Subcutaneous abdominal adipose tissue (tissue), 5 donors: ENCODE measurements around the gene LTF.

ENCODE experiments used
- H3K27ac ChIP-seq: one replicate; pipeline ENCODE4 v1.7.0; 2013; ENCODE audit warnings: low read depth, mild to moderate bottlenecking, inconsistent platforms, low read length, moderate library complexity
- H3K27me3 ChIP-seq, 5 donors: one replicate each; pipeline ENCODE4 v1.7.0; 2013; ENCODE audit warnings: low read length in 5 of 5, inconsistent platforms in 1 of 5; ENCODE audit not compliant: control insufficient read depth in 5 of 5, insufficient read depth in 4 of 5
- H3K36me3 ChIP-seq, 5 donors: one replicate each; pipeline ENCODE4 v1.7.0; 2013; ENCODE audit warnings: low read length in 5 of 5; ENCODE audit not compliant: control insufficient read depth in 5 of 5, insufficient read depth in 5 of 5
- H3K4me1 ChIP-seq, 5 donors: one replicate each; pipeline ENCODE4 v1.7.0; 2013; ENCODE audit warnings: low read length in 5 of 5, mild to moderate bottlenecking in 3 of 5, moderate library complexity in 1 of 5; ENCODE audit not compliant: control insufficient read depth in 5 of 5, insufficient read depth in 5 of 5
- H3K4me3 ChIP-seq, 5 donors: one replicate each; pipeline ENCODE4 v1.7.0; 2013; ENCODE audit warnings: low read length in 5 of 5, low read depth in 1 of 5
- H3K9ac ChIP-seq, 5 donors: one replicate each; pipeline ENCODE4 v1.7.0; 2013; ENCODE audit warnings: low read length in 5 of 5, mild to moderate bottlenecking in 4 of 5, moderate library complexity in 3 of 5
- H3K9me3 ChIP-seq, 5 donors: one replicate each; pipeline ENCODE4 v1.7.0; 2013; ENCODE audit warnings: low read length in 5 of 5; ENCODE audit not compliant: control insufficient read depth in 5 of 5
- donor health status: healthy.
- donor health status: healthy.
- donor health status: healthy.
- donor health status: healthy.
- donor health status: healthy.

Gene LTF

GRCh38 chr3:46464326-46465195, at the start of gene LTF:
LTF (minus strand) TSS chr3:46464905; CDS start chr3:46464867, 38 bp downstream.
- Histone ChIP-seq H3K27ac (no peak within 1 kb of the TSS), H3K9me3 (peaks cover 0 to 6% (median 0%) of the 10 kb centered on the region in 5 donors), H3K4me3 (peak within 1 kb of the TSS in 4 of 5 donors; percentile 42 to 63 (median 50)), H3K36me3 (no peaks in the 10 kb centered on the region), H3K9ac (no peak within 1 kb of the TSS), H3K4me1 (peaks cover 3 to 55% (median 46%) of the 10 kb centered on the region in 5 donors), H3K27me3 (peaks cover 14 to 30% (median 26%) of the 10 kb centered on the region in 5 donors)

- H3K9me3 ChIP-seq: no peaks in the 10 kb centered on the region
Observed at GRCh38 chr3:46512191-46512749, 47.6 kb upstream of the LTF start.

GRCh38 chr3:46509661-46510187, 45.0 kb upstream of the LTF start:
- no peaks in the 10 kb centered on the region for H3K4me1 ChIP-seq
- no peak overlapping the region for H3K9ac ChIP-seq
- no peak overlapping the region for H3K27ac ChIP-seq
- H3K36me3 ChIP-seq: no peaks in the 10 kb centered on the region
- H3K27me3 ChIP-seq: peaks cover 0 to 2% (median 0%) of the 10 kb centered on the region in 5 donors
- H3K9me3 ChIP-seq: no peaks in the 10 kb centered on the region
- no peak overlapping the region for H3K4me3 ChIP-seq

More at GRCh38 chr3:46512191-46512749, 47.6 kb upstream of the LTF start:
- Histone ChIP-seq H3K36me3 (no peaks in the 10 kb centered on the region), H3K4me1 (no peaks in the 10 kb centered on the region), H3K27ac (no peak overlapping the region), H3K4me3 (no peak overlapping the region), H3K27me3 (peaks cover 0 to 2% (median 0%) of the 10 kb centered on the region in 5 donors), H3K9ac (no peak overlapping the region)

GRCh38 chr3:46508850-46509591, 44.3 kb upstream of the LTF start:
- Histone ChIP-seq H3K9ac (no peak overlapping the region), H3K4me3 (no peak overlapping the region)

GRCh38 chr3:46506526-46506925, 41.8 kb upstream of the LTF start:
- Histone ChIP-seq H3K4me3 (no peak overlapping the region), H3K27ac (no peak overlapping the region), H3K4me1 (peaks cover 0 to 2% (median 0%) of the 10 kb centered on the region in 5 donors), H3K27me3 (peaks cover 0 to 2% (median 0%) of the 10 kb centered on the region in 5 donors), H3K9ac (no peak overlapping the region), H3K9me3 (no peaks in the 10 kb centered on the region), H3K36me3 (no peaks in the 10 kb centered on the region)

More at GRCh38 chr3:46508850-46509591, 44.3 kb upstream of the LTF start:
- H3K9me3 ChIP-seq: no peaks in the 10 kb centered on the region
- H3K27ac ChIP-seq: no peak overlapping the region
- no peaks in the 10 kb centered on the region for H3K4me1 ChIP-seq
- no peaks in the 10 kb centered on the region for H3K36me3 ChIP-seq
- H3K27me3 ChIP-seq: peaks cover 0 to 2% (median 0%) of the 10 kb centered on the region in 5 donors

GRCh38 chr3:46505953-46506352, 41.2 kb upstream of the LTF start:
- no peak overlapping the region for H3K9ac ChIP-seq
- H3K4me3 ChIP-seq: no peak overlapping the region
- H3K36me3 ChIP-seq: no peaks in the 10 kb centered on the region
- peaks cover 0 to 6% (median 0%) of the 10 kb centered on the region in 5 donors for H3K4me1 ChIP-seq
- no peaks in the 10 kb centered on the region for H3K9me3 ChIP-seq
- H3K27ac ChIP-seq: no peak overlapping the region
- H3K27me3 ChIP-seq: peaks cover 0 to 2% (median 0%) of the 10 kb centered on the region in 5 donors

GRCh38 chr3:46504789-46505188, 40.1 kb upstream of the LTF start:
- H3K4me1 ChIP-seq: peaks cover 0 to 6% (median 0%) of the 10 kb centered on the region in 5 donors
- H3K4me3 ChIP-seq: no peak overlapping the region
- no peak overlapping the region for H3K9ac ChIP-seq
- no peaks in the 10 kb centered on the region for H3K36me3 ChIP-seq
- H3K27me3 ChIP-seq: peaks cover 0 to 2% (median 0%) of the 10 kb centered on the region in 5 donors
- no peaks in the 10 kb centered on the region for H3K9me3 ChIP-seq
- no peak overlapping the region for H3K27ac ChIP-seq

- H3K4me3 ChIP-seq: no peak overlapping the region
- H3K4me1 ChIP-seq: peaks cover 0 to 6% (median 0%) of the 10 kb centered on the region in 5 donors
- H3K9ac ChIP-seq: no peak overlapping the region
- no peak overlapping the region for H3K27ac ChIP-seq
- H3K27me3 ChIP-seq: peaks cover 0 to 3% (median 0%) of the 10 kb centered on the region in 5 donors
- no peaks in the 10 kb centered on the region for H3K9me3 ChIP-seq
- H3K36me3 ChIP-seq: no peaks in the 10 kb centered on the region
Observed at GRCh38 chr3:46503200-46503874, 38.6 kb upstream of the LTF start.

GRCh38 chr3:46501702-46502101, 37.0 kb upstream of the LTF start:
- Histone ChIP-seq H3K36me3 (no peaks in the 10 kb centered on the region), H3K9ac (no peak overlapping the region), H3K4me3 (no peak overlapping the region), H3K27ac (no peak overlapping the region), H3K27me3 (peaks cover 0 to 3% (median 0%) of the 10 kb centered on the region in 5 donors), H3K4me1 (peaks cover 0 to 14% (median 4%) of the 10 kb centered on the region in 5 donors), H3K9me3 (no peaks in the 10 kb centered on the region)
